Endothelial cell (in vitro differentiated cells): ENCODE measurements around the gene DUSP14. TPM values are rescaled to one million over a fixed set of nuclear protein-coding genes. Genes with fewer than 3 reads are reported as not detected.

ENCODE experiments used
- DNase-seq: peaks from one replicate; pipeline ENCODE4 v3.0.0; 2021; ENCODE audit warnings: low spot score
- H3K27ac Mint-ChIP-seq: one replicate; pipeline ENCODE4 v1.8.0; 2021; ENCODE audit warnings: mixed read lengths, inconsistent platforms; ENCODE audit not compliant: unreplicated experiment
- H3K27me3 Mint-ChIP-seq: one replicate; pipeline ENCODE4 v1.8.0; 2021; ENCODE audit warnings: mild to moderate bottlenecking, moderate library complexity, mixed read lengths, inconsistent platforms; ENCODE audit not compliant: unreplicated experiment
- H3K36me3 Mint-ChIP-seq: one replicate; pipeline ENCODE4 v1.8.0; 2021; ENCODE audit warnings: mild to moderate bottlenecking, low read depth, mixed read lengths, inconsistent platforms; ENCODE audit not compliant: unreplicated experiment
- H3K4me1 Mint-ChIP-seq: one replicate; pipeline ENCODE4 v1.8.0; 2021; ENCODE audit warnings: mild to moderate bottlenecking, mixed read lengths, inconsistent platforms; ENCODE audit not compliant: unreplicated experiment
- H3K4me3 Mint-ChIP-seq: one replicate; pipeline ENCODE4 v1.8.0; 2021; ENCODE audit warnings: mild to moderate bottlenecking, mixed read lengths, inconsistent platforms; ENCODE audit not compliant: unreplicated experiment
- H3K9me3 Mint-ChIP-seq: one replicate; pipeline ENCODE4 v1.8.0; 2021; ENCODE audit warnings: mixed read lengths, inconsistent platforms; ENCODE audit not compliant: unreplicated experiment
- CTCF ChIP-seq: fragments of 200-600 bp; sonication (generic); IDR thresholded peaks from one replicate; pipeline ENCODE4 v1.5.0; 2021; ENCODE audit warnings: antibody characterized with exemption; ENCODE audit not compliant: unreplicated experiment
- total RNA-seq: library from RNA; stranded (reverse); fragmentation: NEBNext Ultra II Directional; extraction: Animal tissue kit (Norgen Biotek cat#: 25700); gene quantifications from one replicate; pipeline ENCODE4 v1.2.1, GENCODE V29; 2021; ENCODE audit not compliant: unreplicated experiment

The DUSP14 gene
- total RNA-seq, 1 donor from 2014 or later: 23.0 TPM

- no peak for DNase-seq
- no peak overlapping the region for H3K27ac Mint-ChIP-seq
Measured at GRCh38 chr17:37520174-37520573, 30.5 kb downstream of the DUSP14 start.

GRCh38 chr17:37521821-37522220 is 32.1 kb downstream of the DUSP14 start:
- no peak overlapping the region for H3K27ac Mint-ChIP-seq
- H3K4me1 Mint-ChIP-seq: peaks cover 8% of the 10 kb centered on the region
- DNase-seq: no peak
- TF ChIP-seq CTCF: no peak
- H3K4me3 Mint-ChIP-seq: no peak overlapping the region
- H3K9me3 Mint-ChIP-seq: no peaks in the 10 kb centered on the region
- peaks cover 43% of the 10 kb centered on the region for H3K36me3 Mint-ChIP-seq
- peaks cover 3% of the 10 kb centered on the region for H3K27me3 Mint-ChIP-seq

More at GRCh38 chr17:37520174-37520573, 30.5 kb downstream of the DUSP14 start:
- Mint-ChIP-seq H3K27me3 (peaks cover 3% of the 10 kb centered on the region), H3K36me3 (peaks cover 43% of the 10 kb centered on the region), H3K4me3 (no peak overlapping the region), H3K4me1 (peaks cover 8% of the 10 kb centered on the region), H3K9me3 (no peaks in the 10 kb centered on the region)
- TF ChIP-seq CTCF: no peak

- Mint-ChIP-seq H3K4me3 (no peak overlapping the region), H3K9me3 (no peaks in the 10 kb centered on the region), H3K36me3 (peaks cover 31% of the 10 kb centered on the region), H3K27ac (peak overlapping the region; percentile 33), H3K4me1 (peaks cover 8% of the 10 kb centered on the region), H3K27me3 (peaks cover 3% of the 10 kb centered on the region)
- no peak for TF ChIP-seq CTCF
- DNase-seq: no peak
Measured at GRCh38 chr17:37523715-37524219, 34.1 kb downstream of the DUSP14 start.

GRCh38 chr17:37527249-37527851 is 37.7 kb downstream of the DUSP14 start:
- Mint-ChIP-seq H3K9me3 (no peaks in the 10 kb centered on the region), H3K27me3 (no peaks in the 10 kb centered on the region), H3K27ac (no peak overlapping the region), H3K4me3 (no peak overlapping the region), H3K4me1 (peaks cover 8% of the 10 kb centered on the region), H3K36me3 (peaks cover 18% of the 10 kb centered on the region)
- TF ChIP-seq CTCF: peak; percentile 44
- peak; percentile 24 for DNase-seq

GRCh38 chr17:37530420-37530819 is 40.7 kb downstream of the DUSP14 start:
- Mint-ChIP-seq H3K36me3 (peaks cover 10% of the 10 kb centered on the region), H3K4me1 (no peaks in the 10 kb centered on the region), H3K27me3 (no peaks in the 10 kb centered on the region), H3K27ac (no peak overlapping the region), H3K9me3 (no peaks in the 10 kb centered on the region), H3K4me3 (no peak overlapping the region)
- DNase-seq: no peak
- no peak for TF ChIP-seq CTCF
